Uterus (tissue), 4 donors: Measurements from ENCODE around the gene BICRA. TPM values are rescaled to one million over a fixed set of nuclear protein-coding genes. Genes with fewer than 3 reads are reported as not detected.

Experiments used
- DNase-seq, 2 donors: peaks; one replicate each; pipeline ENCODE4 v3.0.0-alpha.2; 2019 to 2020
- H3K27ac ChIP-seq, 2 donors: fragments of 200-600 bp; sonication (generic); 1 replicate in 1 of 2; 2 replicates in 1 of 2; pipeline ENCODE4 v1.5.1; 2016 to 2018
- H3K27me3 ChIP-seq, 2 donors: fragments of 200-600 bp; sonication (generic); one replicate each; pipeline ENCODE4 v1.5.1; 2018 to 2019; ENCODE audit warnings: control low read depth in 1 of 2
- H3K36me3 ChIP-seq, 2 donors: fragments of 200-600 bp; sonication (generic); one replicate each; pipeline ENCODE4 v1.5.1; 2019; ENCODE audit warnings: control low read depth in 1 of 2
- H3K4me1 ChIP-seq, 2 donors: fragments of 200-600 bp; sonication (generic); one replicate each; pipeline ENCODE4 v1.5.1; 2018 to 2019; ENCODE audit warnings: control low read depth in 1 of 2
- H3K4me3 ChIP-seq, 2 donors: fragments of 200-600 bp; sonication (generic); 1 replicate in 1 of 2; 2 replicates in 1 of 2; pipeline ENCODE4 v1.5.1; 2018 to 2019; ENCODE audit warnings: mild to moderate bottlenecking in 1 of 2
- H3K9me3 ChIP-seq, 2 donors: fragments of 200-600 bp; sonication (generic); one replicate each; pipeline ENCODE4 v1.5.1; 2019; ENCODE audit warnings: control low read depth in 1 of 2
- POLR2A ChIP-seq, 2 donors: fragments of 450-650 bp; IDR thresholded peaks; one replicate each; pipeline ENCODE4 v1.6.1; 2016; ENCODE audit warnings: antibody characterized with exemption in 2 of 2, mild to moderate bottlenecking in 1 of 2, moderate library complexity in 1 of 2
- intact Hi-C: fragments of 100-400 bp; cut with DNase I; formaldehyde crosslinking; loops from one replicate; pipeline ENCODE4 v1.15.1; 2023; ENCODE audit warnings: low total_unique reads
- total RNA-seq, 4 donors: library from RNA; depleted of rRNA in 3 of 4; stranded (reverse); fragments of >200 nt in 3 of 4; gene quantifications; one replicate each; pipeline versions ENCODE4 v1.1.0 to v1.2.4, GENCODE V29; 2014 to 2023
- TF ChIP-seq, protein P1 (sequence below), 4 experiments: fragments of 200-600 bp in 2 of 4; fragments of 450-650 bp in 2 of 4; sonication (generic) in 2 of 4; IDR thresholded peaks; one replicate each; pipeline ENCODE4 v1.5.1; 2016 to 2019; ENCODE audit warnings: antibody characterized with exemption in 4 of 4, mild to moderate bottlenecking in 2 of 4, moderate library complexity in 1 of 4
- donor health status: DM: yes; HTN: yes; CAD: no.

BICRA gene
- total RNA-seq, 4 donors from 2014 or later: 2.0 to 28.1 (median 20.5) TPM

DNA sequence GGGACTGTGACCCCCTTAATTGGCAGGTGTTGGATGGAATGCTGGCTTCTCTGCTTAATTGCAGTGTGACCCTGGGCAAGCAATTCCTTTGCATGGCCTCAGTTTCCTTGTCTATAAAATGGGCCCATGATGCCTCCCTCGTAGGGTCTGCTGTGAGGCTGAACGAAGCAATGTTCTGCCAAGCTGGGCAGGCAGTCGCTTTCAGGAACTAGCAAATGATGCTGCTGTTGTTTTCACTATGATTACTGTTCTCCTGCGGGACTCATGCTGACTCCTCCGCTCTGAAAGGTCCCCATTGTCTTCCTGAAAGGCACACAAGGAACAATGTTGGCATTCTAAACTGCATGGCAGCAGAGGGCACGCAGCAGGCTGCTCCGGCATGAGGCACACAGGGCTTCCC lies 6.8 kb downstream of the BICRA start:
- H3K36me3 ChIP-seq: no peaks in the 10 kb centered on the region
- H3K9me3 ChIP-seq: no peaks in the 10 kb centered on the region
- H3K27ac ChIP-seq: no peak overlapping the region
- TF ChIP-seq POLR2A (IDR thresholded peaks at IDR 0.05): no peak
- H3K4me1 ChIP-seq: peaks cover 13 to 17% of the 10 kb centered on the region in 2 donors
- H3K4me3 ChIP-seq: no peak overlapping the region
- H3K27me3 ChIP-seq: no peaks in the 10 kb centered on the region
- intact Hi-C loops: no loop called here
- DNase-seq: no peak

DNA sequence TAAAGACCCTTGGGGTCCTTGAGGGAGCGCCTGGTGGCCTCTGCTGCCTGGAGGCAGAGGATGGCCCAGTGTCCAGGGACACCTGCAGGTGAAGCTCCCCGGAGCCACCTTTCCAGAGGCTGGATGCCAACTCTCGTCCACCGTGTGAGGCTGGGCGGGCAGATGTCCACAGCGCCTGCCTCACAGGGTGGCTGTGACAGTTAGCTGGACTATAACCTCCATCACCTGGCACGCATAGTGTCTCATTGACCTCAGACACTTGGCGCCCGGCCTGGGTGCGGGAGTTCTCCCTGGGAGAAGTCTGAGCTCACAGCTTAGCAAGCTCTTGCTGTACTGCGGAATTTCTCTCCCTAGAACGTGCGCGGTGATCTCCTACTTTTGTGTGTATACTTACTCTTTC lies 9.8 kb downstream of the BICRA start:
- peak; percentile 55 to 63 for DNase-seq
- intact Hi-C loops: no loop called here
- no peaks in the 10 kb centered on the region for H3K9me3 ChIP-seq
- peak overlapping the region in 1 of 2 donors; percentile 9 for H3K27ac ChIP-seq
- H3K27me3 ChIP-seq: no peaks in the 10 kb centered on the region
- H3K36me3 ChIP-seq: no peaks in the 10 kb centered on the region
- H3K4me1 ChIP-seq: peaks cover 0 to 8% of the 10 kb centered on the region in 2 donors
- H3K4me3 ChIP-seq: no peak overlapping the region
- TF ChIP-seq POLR2A (IDR thresholded peaks at IDR 0.05): no peak
- TF ChIP-seq, protein P1, sequence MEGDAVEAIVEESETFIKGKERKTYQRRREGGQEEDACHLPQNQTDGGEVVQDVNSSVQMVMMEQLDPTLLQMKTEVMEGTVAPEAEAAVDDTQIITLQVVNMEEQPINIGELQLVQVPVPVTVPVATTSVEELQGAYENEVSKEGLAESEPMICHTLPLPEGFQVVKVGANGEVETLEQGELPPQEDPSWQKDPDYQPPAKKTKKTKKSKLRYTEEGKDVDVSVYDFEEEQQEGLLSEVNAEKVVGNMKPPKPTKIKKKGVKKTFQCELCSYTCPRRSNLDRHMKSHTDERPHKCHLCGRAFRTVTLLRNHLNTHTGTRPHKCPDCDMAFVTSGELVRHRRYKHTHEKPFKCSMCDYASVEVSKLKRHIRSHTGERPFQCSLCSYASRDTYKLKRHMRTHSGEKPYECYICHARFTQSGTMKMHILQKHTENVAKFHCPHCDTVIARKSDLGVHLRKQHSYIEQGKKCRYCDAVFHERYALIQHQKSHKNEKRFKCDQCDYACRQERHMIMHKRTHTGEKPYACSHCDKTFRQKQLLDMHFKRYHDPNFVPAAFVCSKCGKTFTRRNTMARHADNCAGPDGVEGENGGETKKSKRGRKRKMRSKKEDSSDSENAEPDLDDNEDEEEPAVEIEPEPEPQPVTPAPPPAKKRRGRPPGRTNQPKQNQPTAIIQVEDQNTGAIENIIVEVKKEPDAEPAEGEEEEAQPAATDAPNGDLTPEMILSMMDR (IDR thresholded peaks at IDR 0.05): no peak

DNA sequence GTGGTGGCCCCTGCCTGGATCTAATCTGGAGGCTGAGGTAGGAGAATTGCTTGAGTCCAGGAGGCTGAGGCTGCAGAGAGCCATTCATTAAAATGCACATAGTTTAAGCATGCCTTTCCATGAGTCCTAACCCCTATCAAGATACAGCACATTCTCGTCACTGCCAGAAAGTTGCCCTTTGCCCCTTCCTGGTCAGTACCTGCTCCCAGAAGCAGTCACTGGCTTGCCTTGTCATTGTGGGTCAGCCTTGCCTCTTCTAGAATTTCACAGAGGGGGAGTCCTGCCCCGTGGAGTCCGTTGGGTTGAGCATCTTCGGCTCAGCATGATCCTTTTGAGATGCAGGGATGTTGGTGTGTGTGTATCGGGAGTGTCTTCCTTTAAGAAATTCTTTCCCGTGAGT lies 10.8 kb downstream of the BICRA start:
- DNase-seq: no peak
- intact Hi-C loops: no loop called here
- Histone ChIP-seq H3K36me3 (no peaks in the 10 kb centered on the region), H3K9me3 (no peaks in the 10 kb centered on the region), H3K27me3 (no peaks in the 10 kb centered on the region), H3K4me1 (peaks cover 0 to 15% of the 10 kb centered on the region in 2 donors), H3K4me3 (no peak overlapping the region), H3K27ac (no peak overlapping the region)
- TF ChIP-seq, protein P1 (IDR thresholded peaks at IDR 0.05): no peak
- no peak for TF ChIP-seq POLR2A (IDR thresholded peaks at IDR 0.05)

DNA sequence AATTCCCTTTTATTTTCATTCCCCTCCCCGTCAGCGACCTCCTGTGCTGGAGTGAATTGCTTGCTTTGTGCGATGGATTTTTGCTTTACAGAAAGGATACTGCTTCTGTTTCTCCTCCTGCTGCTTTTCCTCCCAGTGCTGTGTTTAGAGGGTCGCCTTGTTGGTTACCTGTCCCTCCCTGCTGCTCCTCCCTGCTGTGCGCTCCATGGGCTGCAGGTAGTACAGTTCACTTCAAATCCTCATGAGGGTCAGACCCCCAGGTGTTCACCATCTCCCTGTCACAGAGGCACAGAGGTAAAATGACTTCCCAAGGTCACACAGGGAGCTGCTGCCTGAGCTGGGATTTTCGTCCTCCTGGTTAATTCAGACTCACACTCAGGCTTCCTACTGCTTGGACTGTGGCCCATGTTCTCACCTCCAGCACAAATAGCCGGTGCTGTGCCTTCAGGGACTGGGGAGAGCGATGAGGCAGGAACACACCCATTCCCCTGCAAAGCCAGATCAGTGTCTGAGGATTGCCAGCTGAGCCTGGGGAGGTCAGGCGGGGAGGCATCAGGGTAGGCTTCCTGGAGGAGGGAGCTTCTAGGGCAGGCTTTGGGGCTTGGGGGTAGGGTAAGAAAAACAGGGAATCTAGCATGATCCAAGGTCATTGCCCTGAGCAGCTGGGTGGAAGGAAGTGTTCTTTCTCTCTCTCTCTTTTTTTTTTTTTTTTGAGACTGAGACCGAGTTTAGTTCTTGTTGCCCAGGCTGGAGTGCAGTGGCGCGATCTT lies 14.4 kb downstream of the BICRA start:
- intact Hi-C loops: no loop called here
- no peak for TF ChIP-seq POLR2A (IDR thresholded peaks at IDR 0.05)
- TF ChIP-seq, protein P1 (IDR thresholded peaks at IDR 0.05): no peak
- no peak for DNase-seq
- no peak overlapping the region for H3K4me3 ChIP-seq
- no peaks in the 10 kb centered on the region for H3K27me3 ChIP-seq
- no peaks in the 10 kb centered on the region for H3K36me3 ChIP-seq
- no peaks in the 10 kb centered on the region for H3K9me3 ChIP-seq
- peaks cover 0 to 22% of the 10 kb centered on the region in 2 donors for H3K4me1 ChIP-seq
- H3K27ac ChIP-seq: no peak overlapping the region

DNA sequence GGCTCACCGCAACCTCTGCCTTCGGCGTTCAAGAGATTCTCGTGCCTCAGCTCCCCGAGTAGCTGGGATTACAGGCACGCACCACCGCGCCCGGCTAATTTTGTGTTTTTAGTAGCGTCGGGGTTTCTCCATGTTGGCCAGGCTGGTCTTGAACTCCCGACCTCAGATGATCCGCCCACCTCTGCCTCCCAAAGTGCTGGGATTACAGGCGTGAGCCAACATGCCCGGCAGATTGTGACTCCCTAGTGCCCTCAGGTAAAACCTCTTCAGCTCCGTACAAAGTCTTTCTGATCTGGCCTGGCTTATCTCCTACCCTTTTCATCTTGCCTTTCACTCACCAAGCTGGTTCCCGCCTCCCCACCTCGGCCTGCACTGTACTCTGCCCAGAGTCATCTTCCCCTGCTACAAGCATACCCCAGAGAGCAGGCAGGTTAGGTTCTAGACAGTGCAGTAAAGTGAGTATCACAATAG lies 15.0 kb downstream of the BICRA start:
- H3K4me1 ChIP-seq: peaks cover 0 to 17% of the 10 kb centered on the region in 2 donors
- H3K4me3 ChIP-seq: no peak overlapping the region
- H3K27ac ChIP-seq: no peak overlapping the region
- H3K36me3 ChIP-seq: no peaks in the 10 kb centered on the region
- no peaks in the 10 kb centered on the region for H3K27me3 ChIP-seq
- TF ChIP-seq, protein P1 (IDR thresholded peaks at IDR 0.05): no peak
- TF ChIP-seq POLR2A (IDR thresholded peaks at IDR 0.05): no peak
- no peak for DNase-seq
- intact Hi-C loops: no loop called here
- no peaks in the 10 kb centered on the region for H3K9me3 ChIP-seq
